Measurements from ENCODE around the gene ACAA2. TPM values are rescaled to one million over a fixed set of nuclear protein-coding genes. Genes with fewer than 3 reads are reported as not detected.

ACAA2 gene
- total and polyA plus RNA-seq, 10 donors: 20.9 to 44.0 (median 34.0) TPM

DNA sequence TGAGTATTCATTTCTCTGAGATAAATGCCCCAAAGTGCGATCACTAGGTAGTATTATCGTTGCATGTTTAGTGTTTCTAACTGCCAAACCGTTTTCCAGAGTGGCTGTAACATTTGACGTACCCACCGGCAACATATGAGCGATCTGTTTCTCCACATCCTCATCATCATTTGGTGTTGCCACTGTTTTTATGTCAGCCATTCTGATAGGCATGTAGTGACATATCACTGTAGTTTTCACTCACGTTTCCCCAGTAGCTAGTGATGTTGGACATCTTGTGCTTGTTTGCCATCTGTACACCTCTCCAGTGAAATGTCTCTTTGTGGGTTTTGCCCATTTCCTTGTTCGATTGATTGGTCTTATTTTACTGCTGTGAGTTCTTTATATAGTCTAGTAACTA is 63.8 kb downstream of the ACAA2 start:
- intact Hi-C loops (cut with DNase I; ENCODE audit: low total_unique reads): no loop called here
- H3K4me3 ChIP-seq: no peak overlapping the region
- DNase-seq: no peak
- WGBS, 5 donors: 70 to 79% (median 73%) methylated on average over 8 of the region's 8 CpGs
- no peaks in the 10 kb centered on the region for H3K36me3 ChIP-seq
- no peak for TF ChIP-seq POLR2A (IDR thresholded peaks at IDR 0.05)
- no peak for TF ChIP-seq CTCF (IDR thresholded peaks at IDR 0.05 in 8 of 11, conservative IDR thresholded peaks at IDR 0.05 in 3 of 11)
- TF ChIP-seq POLR2AphosphoS5 (IDR thresholded peaks at IDR 0.05): no peak
- H3K27me3 ChIP-seq (replicated peaks in 1 of 7): peaks cover 0 to 15% (median 0%) of the 10 kb centered on the region in 7 donors
- no peaks in the 10 kb centered on the region for H3K4me1 ChIP-seq
- peaks cover 0 to 3% (median 0%) of the 10 kb centered on the region in 8 donors for H3K9me3 ChIP-seq
- no peak overlapping the region for H3K27ac ChIP-seq

GRCh38 chr18:49747876-49748275 is 65.5 kb downstream of the ACAA2 start:
- Histone ChIP-seq H3K27ac (no peak overlapping the region), H3K4me3 (no peak overlapping the region), H3K9me3 (no peaks in the 10 kb centered on the region), H3K36me3 (no peaks in the 10 kb centered on the region), H3K27me3 (replicated peaks in 1 of 7) (peaks cover 0 to 11% (median 0%) of the 10 kb centered on the region in 7 donors), H3K4me1 (no peaks in the 10 kb centered on the region)
- WGBS, 5 donors: 51 to 73% (median 72%) methylated on average over 5 of the region's 5 CpGs
- DNase-seq: no peak
- intact Hi-C loops (cut with DNase I; ENCODE audit: low total_unique reads): no loop called here
- TF ChIP-seq POLR2A (IDR thresholded peaks at IDR 0.05) (no peak), POLR2AphosphoS5 (IDR thresholded peaks at IDR 0.05) (no peak), CTCF (IDR thresholded peaks at IDR 0.05 in 8 of 11, conservative IDR thresholded peaks at IDR 0.05 in 3 of 11) (no peak)

DNA sequence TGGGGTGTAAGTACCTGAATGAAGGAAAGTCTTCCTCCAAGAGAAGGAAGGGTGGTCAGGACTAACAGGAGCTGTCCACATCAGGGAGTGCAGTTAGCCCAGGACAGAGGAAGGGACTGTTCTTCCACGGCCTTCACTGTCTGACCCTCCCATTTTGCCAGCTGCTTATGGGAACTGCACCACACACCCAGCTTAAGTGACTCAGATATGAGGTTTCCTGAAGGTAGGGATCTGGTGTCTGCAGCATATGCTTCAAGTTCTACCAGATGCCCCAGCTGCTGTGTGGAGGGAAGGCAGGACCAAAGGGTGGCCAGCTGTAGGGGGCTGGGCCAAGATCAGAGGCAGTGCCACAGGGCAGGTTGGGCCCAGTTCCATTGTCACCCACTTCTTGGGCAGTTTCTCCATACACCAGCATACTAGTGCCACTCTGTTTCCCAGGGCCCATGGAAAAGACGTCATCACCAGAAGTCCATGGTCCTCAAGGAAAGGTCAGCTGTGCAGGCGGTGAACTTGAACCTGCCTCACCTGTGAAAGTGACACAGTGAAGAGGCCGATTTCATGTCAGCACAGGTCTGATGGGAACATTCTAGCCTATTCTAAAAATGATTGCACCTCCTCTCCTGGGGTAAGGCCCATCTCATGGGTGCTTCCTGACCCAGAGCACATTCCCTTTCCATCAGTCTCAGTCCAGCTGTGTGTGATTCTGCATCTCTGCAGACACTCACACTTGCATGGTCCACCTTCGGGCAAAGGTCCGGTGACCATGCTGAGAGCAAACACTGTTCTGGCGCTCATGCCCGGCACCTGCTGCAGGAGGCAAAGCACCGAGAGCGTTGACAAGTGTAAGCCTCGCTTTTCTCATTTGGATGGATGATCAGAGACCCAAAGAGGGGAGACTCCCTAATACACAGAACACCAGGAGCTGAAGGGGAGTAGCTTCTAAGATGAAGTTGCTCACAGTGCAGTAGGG is 68.0 kb downstream of the ACAA2 start:
- 86 to 94% (median 88%) methylated on average over 11 of the region's 11 CpGs for WGBS, 5 donors
- Histone ChIP-seq H3K27me3 (replicated peaks in 1 of 7) (peaks cover 0 to 3% (median 0%) of the 10 kb centered on the region in 7 donors), H3K4me3 (no peak overlapping the region), H3K9me3 (no peaks in the 10 kb centered on the region), H3K27ac (no peak overlapping the region), H3K4me1 (no peaks in the 10 kb centered on the region), H3K36me3 (no peaks in the 10 kb centered on the region)
- TF ChIP-seq POLR2A (IDR thresholded peaks at IDR 0.05) (no peak), POLR2AphosphoS5 (IDR thresholded peaks at IDR 0.05) (no peak), CTCF (IDR thresholded peaks at IDR 0.05 in 8 of 11, conservative IDR thresholded peaks at IDR 0.05 in 3 of 11) (no peak)
- intact Hi-C loops (cut with DNase I; ENCODE audit: low total_unique reads): no loop called here
- no peak for DNase-seq

DNA sequence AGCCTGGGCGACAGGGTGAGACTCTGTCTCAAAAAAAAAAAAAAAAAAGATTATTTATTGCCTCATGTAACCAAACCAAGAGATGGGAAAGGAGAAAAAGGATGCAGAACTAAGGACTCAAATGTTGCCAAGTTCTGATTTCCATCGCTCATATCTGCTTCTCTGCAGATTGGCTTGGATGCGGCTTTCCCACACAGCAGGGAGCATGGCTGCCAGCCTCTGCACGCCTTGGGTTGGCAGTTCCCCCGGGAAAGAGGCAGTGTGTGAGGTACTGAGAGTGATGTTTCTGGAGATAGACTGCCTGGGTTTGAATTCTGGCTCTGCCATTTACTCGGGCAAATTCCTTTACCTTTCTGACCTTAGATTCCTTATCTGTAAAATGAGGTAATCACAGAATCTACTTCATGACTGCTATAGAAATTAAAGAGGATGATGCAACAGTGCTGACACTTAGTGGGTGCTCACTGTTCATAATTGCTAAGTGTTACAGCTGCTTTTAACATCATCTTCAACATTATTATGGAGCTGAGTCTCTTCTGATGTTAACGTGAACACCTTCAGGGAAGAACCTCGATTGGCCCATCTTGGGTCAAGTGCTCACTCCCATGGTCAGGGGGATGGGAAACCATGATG is 68.8 kb downstream of the ACAA2 start:
- Histone ChIP-seq H3K9me3 (no peaks in the 10 kb centered on the region), H3K36me3 (no peaks in the 10 kb centered on the region), H3K4me3 (no peak overlapping the region), H3K4me1 (no peaks in the 10 kb centered on the region), H3K27ac (no peak overlapping the region), H3K27me3 (replicated peaks in 1 of 7) (peaks cover 0 to 6% (median 0%) of the 10 kb centered on the region in 7 donors)
- TF ChIP-seq POLR2A (IDR thresholded peaks at IDR 0.05) (no peak), CTCF (IDR thresholded peaks at IDR 0.05 in 8 of 11, conservative IDR thresholded peaks at IDR 0.05 in 3 of 11) (no peak), POLR2AphosphoS5 (IDR thresholded peaks at IDR 0.05) (no peak)
- 73 to 86% (median 79%) methylated on average over 8 of the region's 8 CpGs for WGBS, 5 donors
- intact Hi-C loops (cut with DNase I; ENCODE audit: low total_unique reads): no loop called here
- DNase-seq: no peak
